Gastrocnemius medialis (tissue), 4 donors: ENCODE measurements around the gene ACSL5.

Source experiments
- POLR2A ChIP-seq, 2 donors: fragments of 450-650 bp; IDR thresholded peaks; one replicate each; pipeline ENCODE4 v1.6.1; 2017; ENCODE audit warnings: antibody characterized with exemption in 2 of 2, mild to moderate bottlenecking in 2 of 2, moderate library complexity in 2 of 2
- TF ChIP-seq, protein P1 (sequence below), 5 experiments: fragments of 450-650 bp in 3 of 5; fragments of 200-600 bp in 2 of 5; sonication (generic) in 2 of 5; IDR thresholded peaks in 4 of 5; conservative IDR thresholded peaks in 1 of 5; 1 replicate in 4 of 5; 2 replicates in 1 of 5; pipeline ENCODE4 v1.5.1; 2016 to 2019; ENCODE audit warnings: antibody characterized with exemption in 5 of 5, mild to moderate bottlenecking in 3 of 5, moderate library complexity in 3 of 5

DNA sequence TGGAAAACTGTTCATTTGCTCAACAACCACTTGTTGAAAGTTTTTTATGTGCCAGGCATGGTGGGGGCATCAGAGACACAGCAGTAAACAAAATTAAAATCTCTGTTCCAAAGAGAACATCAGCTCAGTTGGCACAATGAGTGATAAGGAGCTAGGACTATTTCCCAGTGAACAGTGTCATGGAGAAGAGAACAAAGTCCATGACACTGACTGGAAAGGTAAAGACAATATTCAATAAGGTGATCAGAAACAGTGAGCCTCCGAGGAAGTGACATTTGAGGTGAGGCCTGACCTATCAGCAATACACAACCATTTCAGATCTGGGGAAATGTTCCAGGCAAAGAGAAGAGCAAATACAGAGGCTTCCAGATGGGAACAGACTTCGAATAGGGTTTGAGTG, 14.6 kb downstream of the ACSL5 start:
- TF ChIP-seq, protein P1, sequence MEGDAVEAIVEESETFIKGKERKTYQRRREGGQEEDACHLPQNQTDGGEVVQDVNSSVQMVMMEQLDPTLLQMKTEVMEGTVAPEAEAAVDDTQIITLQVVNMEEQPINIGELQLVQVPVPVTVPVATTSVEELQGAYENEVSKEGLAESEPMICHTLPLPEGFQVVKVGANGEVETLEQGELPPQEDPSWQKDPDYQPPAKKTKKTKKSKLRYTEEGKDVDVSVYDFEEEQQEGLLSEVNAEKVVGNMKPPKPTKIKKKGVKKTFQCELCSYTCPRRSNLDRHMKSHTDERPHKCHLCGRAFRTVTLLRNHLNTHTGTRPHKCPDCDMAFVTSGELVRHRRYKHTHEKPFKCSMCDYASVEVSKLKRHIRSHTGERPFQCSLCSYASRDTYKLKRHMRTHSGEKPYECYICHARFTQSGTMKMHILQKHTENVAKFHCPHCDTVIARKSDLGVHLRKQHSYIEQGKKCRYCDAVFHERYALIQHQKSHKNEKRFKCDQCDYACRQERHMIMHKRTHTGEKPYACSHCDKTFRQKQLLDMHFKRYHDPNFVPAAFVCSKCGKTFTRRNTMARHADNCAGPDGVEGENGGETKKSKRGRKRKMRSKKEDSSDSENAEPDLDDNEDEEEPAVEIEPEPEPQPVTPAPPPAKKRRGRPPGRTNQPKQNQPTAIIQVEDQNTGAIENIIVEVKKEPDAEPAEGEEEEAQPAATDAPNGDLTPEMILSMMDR (IDR thresholded peaks at IDR 0.05 in 4 of 5, conservative IDR thresholded peaks at IDR 0.05 in 1 of 5): no peak
- no peak for TF ChIP-seq POLR2A (IDR thresholded peaks at IDR 0.05)
